NCI-H345 treated with DMSO at 0.1 percent for 48 hours (cell line): ENCODE results near the gene VWCE.

Source experiments
- DNase-seq: peaks from one replicate; lab custom pipeline; 2025; ENCODE audit not compliant: unreplicated experiment; lab: John Stamatoyannopoulos, UW

Gene VWCE

DNA sequence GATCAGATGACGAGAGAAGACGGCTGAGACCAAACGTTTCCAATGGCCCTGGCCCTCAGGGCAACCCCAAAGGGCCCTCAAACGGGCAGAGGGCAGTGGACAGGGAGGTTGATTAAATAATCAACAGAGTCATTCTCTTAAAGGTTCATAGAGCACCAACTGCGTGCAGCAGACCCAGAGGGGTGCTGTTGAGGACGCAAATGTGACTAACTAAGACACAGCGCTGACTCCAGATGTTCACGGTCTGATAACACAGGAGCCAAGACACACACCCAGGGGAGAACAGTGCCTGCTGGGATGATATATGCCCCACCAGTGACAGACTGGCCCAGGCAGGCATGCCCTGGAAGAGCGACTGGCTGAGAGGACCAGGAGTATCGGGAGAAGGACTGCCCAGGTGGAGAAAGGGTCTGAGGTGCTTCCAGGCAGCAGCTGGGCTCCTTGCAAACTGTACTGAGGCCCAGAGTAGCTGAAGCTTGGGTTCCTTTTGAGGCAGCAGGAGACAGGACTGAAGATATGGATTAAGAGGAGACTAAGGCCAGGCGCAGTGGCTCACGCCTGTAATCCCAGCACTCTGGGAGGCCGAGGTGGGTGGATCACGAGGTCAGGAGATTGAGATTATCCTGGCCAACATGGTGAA is 7.7 kb downstream of the VWCE start:
- no peak for DNase-seq

DNA sequence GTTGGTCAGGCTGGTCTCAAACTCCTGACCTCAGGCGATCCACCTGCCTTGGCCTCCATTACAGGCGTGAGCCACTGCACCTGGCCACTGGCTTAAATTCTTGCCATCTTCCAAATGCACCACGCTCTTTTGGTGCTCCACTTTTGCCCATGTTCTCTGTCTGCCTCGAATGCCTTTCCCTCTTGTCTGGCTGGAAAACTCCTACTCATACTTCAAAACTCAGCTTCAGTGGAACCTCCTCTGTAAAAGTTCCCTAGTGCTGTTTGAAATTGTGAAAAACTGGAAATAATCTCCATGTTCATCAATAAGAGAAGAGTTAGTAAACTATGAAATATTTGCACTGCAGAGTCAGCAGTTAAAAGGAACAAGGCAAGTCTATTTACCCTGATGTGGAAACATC is 11.5 kb downstream of the VWCE start:
- no peak for DNase-seq

DNA sequence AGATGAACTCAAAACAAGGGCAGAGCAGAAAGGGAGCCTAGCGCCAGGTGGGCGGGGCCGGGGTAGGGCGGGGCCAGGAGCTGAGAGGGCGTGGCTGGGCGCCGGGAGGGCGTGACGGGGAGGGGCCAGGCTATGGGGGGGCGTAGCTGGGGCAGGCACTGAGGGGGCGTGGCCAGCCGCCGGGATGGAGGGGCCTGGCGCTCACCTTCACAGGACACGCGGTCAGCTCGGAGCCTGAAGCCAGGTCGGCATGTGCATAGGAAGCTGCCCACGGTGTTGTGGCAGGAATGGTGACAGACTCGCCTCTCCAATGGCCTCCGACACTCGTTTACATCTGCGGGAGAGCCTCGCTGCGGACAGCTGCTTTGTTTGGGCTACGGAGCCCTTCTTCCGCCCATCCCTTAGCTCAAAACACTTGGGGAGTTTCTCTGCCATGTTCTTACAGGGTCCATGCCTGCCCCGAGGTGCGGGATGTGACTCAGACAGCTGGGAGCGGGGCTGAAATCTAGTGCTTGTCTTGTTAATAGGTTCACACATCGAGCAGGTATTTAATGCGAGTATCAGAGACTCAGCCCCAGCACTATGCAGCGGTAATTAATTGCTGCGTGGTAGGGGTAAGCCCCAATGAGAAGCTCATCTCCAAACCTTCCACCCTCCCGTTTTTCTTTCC is 13.4 kb downstream of the VWCE start:
- no peak for DNase-seq

DNA sequence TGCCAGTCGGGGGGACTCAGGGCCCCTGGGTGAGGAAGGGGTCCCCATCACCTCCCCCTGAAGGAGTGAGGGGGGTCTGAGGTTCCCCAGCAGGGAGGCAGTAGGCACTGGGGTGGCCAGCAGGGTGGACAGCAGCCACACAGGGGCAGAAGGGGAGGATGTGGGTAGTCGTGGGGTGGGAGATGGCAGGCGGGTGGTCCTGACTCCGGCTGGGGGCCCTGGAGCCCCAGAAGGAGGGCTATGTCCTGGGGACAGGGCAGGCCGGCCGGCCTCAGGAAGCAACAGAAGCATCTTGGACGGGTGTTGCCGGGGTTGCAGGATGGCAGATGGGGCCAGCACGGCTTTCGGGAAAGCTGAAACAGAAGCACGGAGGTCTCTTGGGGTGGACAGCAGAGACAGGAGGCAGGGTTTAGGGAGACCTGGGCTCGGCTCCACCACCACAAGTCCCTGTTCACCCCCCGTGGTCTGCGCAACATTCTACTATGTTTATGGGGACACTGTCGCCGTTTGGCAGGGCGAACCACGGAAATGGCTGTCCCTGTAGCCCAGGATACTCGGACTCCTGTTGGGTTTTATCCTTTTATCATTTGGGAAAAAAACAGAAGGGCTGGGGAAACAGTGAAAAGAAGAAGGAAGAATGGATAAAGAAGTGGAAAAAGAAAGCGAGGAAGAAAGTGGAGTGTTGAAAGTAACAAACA is 14.1 kb downstream of the VWCE start:
- no peak for DNase-seq

DNA sequence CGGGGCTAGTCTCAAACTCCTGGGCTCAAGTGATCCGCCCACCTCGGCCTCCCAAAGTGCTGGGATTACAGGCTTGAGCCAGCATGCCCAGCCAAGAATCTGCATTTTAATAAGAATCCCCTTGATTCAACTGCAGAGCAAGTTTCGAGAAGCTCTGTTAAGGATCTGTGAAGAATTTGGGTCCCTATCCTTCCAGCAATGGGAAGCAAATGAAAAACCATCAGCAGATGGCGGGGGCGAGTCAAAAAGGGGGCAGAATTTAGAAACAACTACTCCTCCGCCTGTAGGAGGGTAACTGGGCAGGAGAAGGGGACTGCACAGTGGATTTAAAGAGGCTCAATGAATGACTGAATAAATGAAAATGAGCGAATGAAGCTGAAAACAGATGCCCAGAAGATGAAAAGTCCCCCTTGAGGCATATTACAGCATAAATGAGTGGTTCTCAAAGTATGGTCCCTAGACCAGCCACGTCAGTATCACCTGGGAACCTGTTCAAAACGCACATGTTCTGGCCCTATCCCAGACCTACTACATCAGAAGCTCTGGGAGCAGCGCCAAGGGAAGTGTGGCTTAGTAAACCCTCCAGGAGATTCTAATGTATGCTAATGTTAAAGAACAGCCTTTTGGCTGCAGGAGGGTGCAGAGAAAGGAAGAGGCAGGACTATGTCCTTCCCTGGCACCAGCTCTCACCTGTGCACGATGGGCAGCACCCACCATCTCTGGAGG is 15.0 kb downstream of the VWCE start:
- no peak for DNase-seq

DNA sequence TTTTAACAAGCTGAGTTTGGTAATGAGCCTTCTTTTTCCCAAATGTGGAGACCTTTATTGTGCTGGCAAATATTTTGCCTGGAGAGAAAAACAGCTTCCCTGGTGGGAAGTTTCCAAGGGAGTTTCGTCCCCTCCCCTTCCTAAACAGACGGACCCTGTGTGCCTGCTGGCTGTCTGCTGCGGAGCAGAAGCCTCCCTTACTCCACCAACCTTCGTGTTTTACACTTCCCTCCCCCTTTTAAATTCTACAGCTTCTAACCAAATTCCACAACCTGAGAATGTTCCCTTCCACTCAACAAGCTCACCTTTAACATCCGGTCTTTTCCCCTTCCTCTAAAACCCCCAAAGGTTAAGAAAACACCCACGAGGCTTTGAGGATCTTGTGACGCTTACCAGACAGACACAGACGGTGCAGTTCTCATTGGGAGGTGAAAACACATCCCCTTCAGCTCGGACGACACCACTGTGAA is 17.1 kb downstream of the VWCE start:
- no peak for DNase-seq

DNA sequence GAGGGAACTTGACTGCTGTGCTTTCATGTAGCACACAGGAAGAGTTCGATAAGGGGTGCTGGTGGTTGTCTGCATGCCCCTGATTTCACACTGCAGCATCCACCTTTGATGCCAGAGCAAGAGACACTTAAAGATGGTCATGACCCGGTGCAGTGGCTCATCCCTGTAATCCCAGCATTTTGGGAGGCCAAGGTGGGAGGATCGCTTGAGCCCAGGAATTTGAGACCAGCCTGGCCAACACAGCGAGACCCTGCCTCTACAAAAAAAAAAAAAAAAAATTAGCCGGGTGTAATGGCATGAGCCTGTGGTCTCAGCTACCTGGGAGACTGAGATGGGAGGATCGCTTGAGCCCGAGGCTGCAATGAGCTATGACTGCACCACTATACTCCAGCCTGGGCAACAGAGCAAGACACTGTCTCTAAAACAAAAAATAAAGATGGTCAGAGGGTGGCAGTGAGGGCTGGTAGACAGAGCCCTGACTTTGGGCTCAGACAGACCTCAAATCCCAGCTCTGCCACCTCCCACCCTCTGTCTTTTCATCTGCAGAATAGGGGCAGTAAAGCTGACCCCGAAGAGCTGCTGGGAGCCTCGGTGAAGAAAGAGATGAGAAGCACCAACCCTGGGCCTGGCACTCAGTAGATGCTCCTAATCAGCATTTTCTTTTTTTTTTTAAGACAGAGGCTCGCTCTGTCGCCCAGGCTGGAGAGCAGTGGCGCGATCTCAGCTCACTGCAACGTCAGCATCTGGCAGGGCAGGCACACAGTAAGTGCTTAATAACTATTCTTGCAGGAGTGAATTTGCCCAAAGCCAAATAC is 17.7 kb downstream of the VWCE start:
- no peak for DNase-seq

DNA sequence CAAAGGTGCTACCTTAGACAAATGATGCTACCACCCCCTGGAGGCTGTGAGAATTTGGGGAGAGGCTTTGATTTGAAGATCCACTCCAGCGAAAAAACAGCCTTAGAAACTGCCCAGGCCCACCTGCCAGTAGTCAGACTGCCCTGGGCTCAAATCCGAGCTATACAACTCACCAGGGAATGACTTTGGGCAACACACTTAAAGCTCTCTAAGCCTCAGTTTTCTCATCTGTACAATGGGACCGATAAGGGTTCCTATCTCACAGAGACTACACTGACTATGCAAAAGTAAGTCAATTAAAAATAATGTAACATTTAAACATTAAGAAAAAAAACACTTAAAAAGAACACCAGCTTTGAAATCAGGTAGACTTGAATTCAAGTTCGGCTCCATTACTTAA is 19.9 kb downstream of the VWCE start:
- no peak for DNase-seq

DNA sequence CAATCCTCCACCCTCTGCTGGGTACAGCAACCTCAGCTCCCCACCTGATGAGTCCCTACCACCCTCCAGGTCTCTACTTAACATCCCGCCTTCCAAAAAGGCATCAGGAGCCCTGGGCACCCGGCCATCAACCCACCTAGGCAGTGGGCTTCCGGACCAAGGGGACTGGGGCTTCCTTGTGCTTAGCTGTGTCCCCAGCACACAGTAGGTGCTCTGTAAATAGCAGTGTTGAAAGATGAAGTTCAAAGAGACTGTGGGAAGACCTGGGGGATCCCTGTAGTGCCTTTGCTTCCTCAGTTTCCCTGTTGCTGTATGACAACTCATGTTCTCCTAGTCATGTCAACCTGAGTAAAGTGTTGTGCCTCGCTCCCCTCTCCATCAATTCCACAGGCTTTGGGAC is 21.0 kb downstream of the VWCE start:
- DNase-seq, result no peak

DNA sequence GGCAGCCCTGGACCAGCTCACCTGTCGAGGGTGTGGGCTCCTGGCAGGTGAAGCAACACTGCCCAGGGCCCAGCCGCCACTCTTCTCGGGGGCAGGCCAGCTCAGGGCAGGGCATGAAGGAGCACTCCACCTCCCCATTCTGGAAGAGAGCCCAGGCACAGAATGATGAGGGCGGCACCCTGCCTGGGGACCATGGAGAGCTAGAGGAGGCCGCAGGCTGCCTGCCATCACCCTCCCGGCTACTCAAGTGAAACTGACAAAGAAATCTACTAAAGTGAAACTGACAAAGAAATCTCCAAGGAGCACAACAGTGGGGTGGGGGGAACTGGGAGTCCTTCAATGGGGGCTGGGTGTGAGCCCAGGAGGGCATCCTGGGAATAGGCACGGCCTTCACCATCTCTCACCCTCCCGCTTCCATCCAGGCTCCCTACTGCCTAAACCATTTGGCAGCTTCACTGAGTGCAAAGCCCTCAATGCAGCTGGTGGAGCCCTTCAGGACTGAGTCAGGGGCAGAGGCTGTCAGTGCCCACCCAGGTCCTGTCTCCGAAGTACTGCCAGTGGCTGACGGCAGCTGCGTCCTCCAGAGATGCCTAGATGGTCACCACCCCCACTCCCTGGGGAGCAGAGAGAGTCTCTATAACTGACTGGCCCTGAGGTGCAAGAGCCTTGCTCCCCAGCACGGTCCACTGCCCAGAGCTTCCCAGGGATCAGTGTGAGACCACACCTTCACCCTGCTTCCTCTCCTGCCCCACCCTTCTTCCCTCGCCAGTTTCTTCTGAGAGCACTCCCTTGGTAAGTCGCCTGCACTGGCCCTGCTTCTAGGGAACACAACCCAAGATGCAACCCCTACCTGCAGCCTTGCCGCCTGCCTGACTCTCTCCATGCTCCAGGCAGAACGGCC is 21.7 kb downstream of the VWCE start:
- peak; percentile 37 for DNase-seq

DNA sequence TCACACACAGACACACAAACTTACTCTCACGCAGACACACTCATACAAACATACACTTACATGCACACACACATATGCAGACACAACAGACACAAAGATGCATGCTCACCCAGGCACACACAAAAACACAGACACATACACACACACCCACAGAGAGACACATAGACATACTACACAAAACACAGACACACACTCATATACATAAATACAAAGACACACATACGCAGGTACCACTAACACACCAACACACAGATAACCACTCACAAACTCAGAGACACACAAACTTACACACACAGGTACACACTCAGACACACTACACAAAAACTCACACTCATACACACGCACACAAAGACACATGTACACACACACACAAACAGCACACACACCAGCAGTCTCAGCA is 22.4 kb downstream of the VWCE start:
- no peak for DNase-seq

DNA sequence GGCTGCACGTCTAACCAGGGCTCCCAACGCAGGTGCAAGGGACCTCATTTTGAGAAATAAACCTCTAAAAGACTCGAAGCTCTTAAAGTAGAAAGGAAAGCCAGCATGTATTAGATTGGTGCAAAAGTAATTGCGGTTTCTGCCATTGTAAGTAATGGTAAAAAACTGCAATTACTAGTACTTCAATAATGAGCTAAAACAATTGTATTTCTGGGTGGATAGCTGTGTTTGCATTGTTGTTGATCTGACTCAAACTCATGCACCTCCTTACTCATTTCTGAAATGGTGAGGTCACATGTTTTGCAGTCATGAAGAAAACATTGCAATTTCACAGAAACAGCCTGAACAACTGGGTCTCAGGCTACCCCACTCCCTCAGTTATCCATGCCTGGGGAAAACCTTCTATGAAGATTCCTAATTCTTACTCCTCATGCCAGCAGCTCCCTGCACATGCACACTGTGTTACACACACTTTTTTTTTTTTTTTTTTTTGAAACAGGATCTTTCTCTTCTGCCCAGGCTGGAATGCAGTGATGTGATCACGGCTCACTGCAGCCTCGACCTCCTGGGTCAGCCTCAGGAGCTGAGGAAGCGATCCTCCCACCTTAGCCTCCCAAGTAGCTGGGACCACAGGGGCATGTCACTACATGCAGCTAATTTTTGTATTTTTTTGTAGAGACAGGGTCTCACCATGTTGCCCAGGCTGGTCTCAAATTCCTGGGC is 24.6 kb downstream of the VWCE start:
- DNase-seq, result no peak

DNA sequence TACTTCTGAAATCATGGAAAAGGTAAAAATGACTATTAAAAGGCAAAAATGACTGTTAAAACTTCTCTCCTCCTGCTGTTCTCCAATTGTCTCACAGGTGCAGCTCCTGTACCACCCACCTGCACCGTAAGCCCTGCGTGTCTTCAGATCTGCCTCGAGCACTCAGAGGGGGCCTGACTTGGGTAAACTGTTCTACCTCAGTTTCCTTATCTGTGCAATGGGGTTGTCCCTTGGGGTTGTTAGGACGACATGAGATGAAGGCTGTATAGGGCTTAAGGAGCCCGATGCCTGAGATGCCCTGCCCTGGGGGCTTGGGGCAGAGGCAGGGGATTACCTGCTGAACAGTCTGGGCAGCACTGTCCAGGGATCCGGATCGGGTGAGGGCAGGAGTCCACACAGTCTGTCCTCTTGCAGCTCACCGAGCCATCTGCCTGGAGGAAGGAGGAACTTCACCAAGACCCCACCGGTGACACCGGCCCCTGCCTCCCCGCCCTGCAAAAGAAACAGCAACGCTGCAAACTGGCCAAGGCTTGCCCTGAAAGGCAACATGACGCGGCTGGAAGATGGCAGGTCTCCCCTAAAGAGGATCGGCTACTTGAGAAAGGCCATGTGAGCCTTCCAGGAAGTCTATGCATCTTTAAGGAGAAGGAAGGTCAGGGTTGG is 26.4 kb downstream of the VWCE start:
- no peak for DNase-seq

DNA sequence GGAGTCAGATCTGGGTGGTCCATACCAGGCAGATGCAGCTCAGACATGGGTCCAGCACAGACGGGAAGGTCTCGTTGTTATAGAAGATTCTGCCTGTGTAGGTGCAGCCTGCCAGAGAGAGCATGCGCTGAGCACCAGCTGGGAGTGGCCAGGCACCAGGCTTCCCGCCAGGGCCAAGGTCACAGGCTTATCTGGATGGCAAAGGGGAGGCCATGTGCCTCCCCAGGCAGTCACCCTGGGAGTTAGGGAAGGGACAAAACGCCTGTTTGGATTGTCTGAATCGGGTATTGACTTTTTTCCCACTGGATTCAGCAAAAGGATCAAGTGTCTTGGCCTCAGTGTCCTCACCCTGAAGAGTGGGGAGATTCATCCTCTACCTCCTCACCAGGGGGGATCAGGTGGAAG is 27.7 kb downstream of the VWCE start:
- DNase-seq, result no peak

DNA sequence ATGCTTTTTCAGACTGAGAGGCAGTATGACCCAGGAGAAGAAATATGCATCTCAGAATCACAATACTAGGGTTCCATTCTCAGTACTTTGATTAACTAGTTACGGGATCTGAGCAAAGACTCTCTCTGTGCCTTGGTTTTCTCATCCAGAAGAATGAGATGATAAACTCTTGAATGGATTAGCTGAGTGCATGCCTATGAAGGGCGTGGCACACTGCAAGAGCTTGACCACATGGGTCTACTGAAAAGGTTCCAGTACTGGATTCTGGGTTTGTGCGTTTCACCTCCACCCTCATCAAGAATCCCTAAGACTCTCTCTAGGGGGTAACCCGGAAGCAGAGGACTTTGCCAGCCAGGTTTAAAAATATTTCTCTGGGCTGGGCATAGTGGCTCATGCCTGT is 28.5 kb downstream of the VWCE start:
- no peak for DNase-seq

DNA sequence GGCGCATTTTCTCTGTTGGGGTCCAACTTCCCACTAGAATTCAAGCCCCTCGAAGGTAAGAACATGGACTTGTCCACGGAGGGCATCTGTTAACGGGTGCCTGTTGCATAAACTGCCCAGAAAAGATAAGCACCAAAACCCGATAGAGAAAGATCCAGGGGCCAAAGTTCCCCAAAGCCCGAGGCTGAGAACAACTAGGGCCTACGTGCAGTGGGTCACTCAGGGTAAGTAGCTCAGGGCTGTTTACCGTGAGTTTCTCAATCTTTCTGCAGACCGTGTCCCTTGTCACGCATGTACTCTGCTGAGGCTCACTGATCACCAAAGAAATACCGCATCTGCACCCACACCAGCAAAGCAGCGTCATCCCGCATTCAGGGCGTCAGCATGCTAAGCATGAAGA is 29.8 kb downstream of the VWCE start:
- no peak for DNase-seq

DNA sequence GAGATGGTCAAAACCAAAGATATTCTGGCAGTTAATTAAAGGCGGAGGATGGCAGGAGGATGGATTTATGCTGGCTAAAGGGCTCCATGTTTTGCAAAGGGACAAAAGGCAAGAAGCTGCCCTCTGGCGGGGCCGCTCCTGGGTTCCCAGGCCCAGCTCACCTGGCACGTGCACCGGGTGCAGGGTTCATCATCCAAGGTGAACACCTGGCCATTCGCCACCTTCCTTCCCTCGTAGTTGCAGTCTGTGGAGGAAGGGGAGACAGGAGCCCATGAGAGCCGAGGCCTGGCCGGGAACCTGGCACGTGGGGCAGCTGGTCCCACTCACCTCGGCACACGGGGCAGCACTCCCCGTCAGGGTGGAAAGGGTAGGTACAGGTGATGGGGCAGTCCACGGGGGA is 30.3 kb downstream of the VWCE start:
- DNase-seq, result no peak

DNA sequence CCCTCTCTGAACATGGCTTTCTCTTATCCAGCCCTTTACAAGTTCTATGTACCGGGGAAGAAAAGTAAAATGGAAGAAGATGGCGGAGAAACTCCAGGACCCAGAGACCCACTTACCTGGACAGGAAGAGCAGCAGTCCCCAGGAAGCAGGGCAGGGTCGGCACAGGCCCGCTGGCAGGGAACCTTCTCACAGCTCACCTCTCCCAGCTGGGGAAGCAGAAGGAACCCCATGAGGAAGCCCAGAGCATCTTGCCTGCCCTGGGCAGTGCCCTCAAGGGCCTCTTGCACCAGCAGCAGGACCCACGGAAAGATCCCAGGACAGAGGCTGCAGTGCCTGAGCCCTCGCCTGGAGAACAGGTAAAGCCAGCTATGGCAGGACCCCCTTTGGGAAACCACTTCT is 30.7 kb downstream of the VWCE start:
- DNase-seq, result no peak

DNA sequence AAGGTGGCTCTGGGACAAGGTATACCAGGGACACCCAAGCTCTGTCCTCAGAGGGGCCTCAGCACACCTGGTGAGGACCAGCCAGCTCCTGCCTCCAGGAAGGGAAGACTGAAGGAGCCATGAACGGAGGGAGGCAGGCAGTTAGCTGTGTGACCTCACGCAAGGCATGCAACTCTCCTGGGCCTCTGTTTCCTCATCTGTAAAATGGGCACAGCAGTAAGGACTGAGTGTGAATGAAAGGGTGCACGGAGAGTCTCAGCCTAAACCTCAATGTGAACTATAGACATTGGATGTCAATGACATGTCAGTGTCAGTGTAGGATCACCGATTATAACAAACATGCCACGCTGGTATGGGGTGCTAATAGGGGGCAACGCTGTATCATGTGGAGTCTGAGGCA is 35.8 kb downstream of the VWCE start:
- DNase-seq, result no peak
